Measurements from ENCODE around the gene PHC2.

GRCh38 chr1:33384040-33384812 lies 46.7 kb downstream of the PHC2 start:
- TF ChIP-seq CTCF (IDR thresholded peaks at IDR 0.05; ENCODE audit: poor library complexity) (no peak), EZH2 (IDR thresholded peaks at IDR 0.05; ENCODE audit: borderline replicate concordance) (no peak)
